Measurements from ENCODE around the gene PITPNC1. TPM values are rescaled to one million over a fixed set of nuclear protein-coding genes. Genes with fewer than 3 reads are reported as not detected.

Gene PITPNC1
- total and polyA plus RNA-seq, 2 of the 13 experiments (the other 11 are each of a cell fraction or from before 2014, with no cell fraction given) = 4.1 to 5.7 TPM

DNA sequence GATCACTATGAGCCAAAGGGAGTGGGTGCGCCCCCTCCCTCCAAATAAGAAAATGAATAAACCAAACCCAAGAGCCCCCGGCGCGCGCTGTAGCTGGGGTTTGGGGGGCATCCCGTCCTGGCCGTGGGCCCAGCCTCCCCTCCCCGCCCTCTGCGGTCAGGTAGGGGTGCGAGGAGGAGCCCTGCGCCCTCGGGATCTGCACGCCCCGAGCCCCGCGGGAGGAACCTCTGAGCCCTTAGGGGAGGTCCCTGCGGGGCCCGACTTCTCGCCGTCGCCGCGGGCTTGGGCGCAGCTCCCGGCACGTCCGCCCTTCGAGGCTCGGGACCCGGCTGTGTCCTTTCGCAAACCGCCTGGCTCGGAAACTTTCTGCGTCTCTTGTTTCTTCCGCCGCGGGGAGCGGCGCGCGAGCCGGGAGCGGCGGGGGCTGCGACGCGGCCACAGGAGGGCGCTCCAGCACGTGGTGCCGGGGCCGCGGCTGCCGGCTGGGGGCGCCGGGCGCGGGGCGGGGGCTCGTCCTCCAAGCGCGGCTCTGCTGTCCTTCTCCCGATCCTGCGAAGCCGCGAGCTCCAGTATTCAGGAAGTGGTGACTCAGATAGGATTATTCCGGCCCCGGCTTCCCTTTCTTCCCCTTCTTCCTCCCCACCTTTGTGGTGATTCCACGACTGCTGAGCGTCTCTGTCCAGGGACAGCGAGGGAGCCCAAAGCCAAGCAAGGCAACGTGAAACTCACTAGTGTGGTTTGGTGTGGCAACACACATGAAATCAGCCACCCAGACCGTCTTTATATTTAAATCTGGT is 1.6 kb downstream of the PITPNC1 start (continued):
- TF ChIP-seq, protein P1, sequence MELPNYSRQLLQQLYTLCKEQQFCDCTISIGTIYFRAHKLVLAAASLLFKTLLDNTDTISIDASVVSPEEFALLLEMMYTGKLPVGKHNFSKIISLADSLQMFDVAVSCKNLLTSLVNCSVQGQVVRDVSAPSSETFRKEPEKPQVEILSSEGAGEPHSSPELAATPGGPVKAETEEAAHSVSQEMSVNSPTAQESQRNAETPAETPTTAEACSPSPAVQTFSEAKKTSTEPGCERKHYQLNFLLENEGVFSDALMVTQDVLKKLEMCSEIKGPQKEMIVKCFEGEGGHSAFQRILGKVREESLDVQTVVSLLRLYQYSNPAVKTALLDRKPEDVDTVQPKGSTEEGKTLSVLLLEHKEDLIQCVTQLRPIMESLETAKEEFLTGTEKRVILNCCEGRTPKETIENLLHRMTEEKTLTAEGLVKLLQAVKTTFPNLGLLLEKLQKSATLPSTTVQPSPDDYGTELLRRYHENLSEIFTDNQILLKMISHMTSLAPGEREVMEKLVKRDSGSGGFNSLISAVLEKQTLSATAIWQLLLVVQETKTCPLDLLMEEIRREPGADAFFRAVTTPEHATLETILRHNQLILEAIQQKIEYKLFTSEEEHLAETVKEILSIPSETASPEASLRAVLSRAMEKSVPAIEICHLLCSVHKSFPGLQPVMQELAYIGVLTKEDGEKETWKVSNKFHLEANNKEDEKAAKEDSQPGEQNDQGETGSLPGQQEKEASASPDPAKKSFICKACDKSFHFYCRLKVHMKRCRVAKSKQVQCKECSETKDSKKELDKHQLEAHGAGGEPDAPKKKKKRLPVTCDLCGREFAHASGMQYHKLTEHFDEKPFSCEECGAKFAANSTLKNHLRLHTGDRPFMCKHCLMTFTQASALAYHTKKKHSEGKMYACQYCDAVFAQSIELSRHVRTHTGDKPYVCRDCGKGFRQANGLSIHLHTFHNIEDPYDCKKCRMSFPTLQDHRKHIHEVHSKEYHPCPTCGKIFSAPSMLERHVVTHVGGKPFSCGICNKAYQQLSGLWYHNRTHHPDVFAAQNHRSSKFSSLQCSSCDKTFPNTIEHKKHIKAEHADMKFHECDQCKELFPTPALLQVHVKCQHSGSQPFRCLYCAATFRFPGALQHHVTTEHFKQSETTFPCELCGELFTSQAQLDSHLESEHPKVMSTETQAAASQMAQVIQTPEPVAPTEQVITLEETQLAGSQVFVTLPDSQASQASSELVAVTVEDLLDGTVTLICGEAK (IDR thresholded peaks at IDR 0.05) = no peak
- TF ChIP-seq, protein P1 (CRISPR knock-in tag; IDR thresholded peaks at IDR 0.05) = peak; percentile 67
- TF ChIP-seq NR1H2 (CRISPR knock-in tag; IDR thresholded peaks at IDR 0.05; ENCODE audit: borderline replicate concordance, low read depth) (no peak), TEAD3 (CRISPR knock-in tag; optimal IDR thresholded peaks at IDR 0.05; ENCODE audit: borderline replicate concordance) (no peak), ISL2 (CRISPR knock-in tag; IDR thresholded peaks at IDR 0.05) (peak; percentile 12; the same call in 1 of the 2 replicates), ZFP36L2 (CRISPR knock-in tag; IDR thresholded peaks at IDR 0.05) (no peak), ZNF121 (CRISPR knock-in tag; IDR thresholded peaks at IDR 0.05) (no peak), ZFP1 (CRISPR knock-in tag; IDR thresholded peaks at IDR 0.05) (no peak), ZNF484 (CRISPR knock-in tag; IDR thresholded peaks at IDR 0.05; ENCODE audit: borderline replicate concordance, low read depth) (no peak), RBFOX2 (IDR thresholded peaks at IDR 0.05; ENCODE audit: low read depth, low read length) (peak; percentile 56; the same call in 1 of the 2 replicates)
- TF ChIP-seq, protein P2, sequence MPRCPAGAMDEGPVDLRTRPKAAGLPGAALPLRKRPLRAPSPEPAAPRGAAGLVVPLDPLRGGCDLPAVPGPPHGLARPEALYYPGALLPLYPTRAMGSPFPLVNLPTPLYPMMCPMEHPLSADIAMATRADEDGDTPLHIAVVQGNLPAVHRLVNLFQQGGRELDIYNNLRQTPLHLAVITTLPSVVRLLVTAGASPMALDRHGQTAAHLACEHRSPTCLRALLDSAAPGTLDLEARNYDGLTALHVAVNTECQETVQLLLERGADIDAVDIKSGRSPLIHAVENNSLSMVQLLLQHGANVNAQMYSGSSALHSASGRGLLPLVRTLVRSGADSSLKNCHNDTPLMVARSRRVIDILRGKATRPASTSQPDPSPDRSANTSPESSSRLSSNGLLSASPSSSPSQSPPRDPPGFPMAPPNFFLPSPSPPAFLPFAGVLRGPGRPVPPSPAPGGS (CRISPR knock-in tag; IDR thresholded peaks at IDR 0.05) = no peak
- TF ChIP-seq, protein P3, sequence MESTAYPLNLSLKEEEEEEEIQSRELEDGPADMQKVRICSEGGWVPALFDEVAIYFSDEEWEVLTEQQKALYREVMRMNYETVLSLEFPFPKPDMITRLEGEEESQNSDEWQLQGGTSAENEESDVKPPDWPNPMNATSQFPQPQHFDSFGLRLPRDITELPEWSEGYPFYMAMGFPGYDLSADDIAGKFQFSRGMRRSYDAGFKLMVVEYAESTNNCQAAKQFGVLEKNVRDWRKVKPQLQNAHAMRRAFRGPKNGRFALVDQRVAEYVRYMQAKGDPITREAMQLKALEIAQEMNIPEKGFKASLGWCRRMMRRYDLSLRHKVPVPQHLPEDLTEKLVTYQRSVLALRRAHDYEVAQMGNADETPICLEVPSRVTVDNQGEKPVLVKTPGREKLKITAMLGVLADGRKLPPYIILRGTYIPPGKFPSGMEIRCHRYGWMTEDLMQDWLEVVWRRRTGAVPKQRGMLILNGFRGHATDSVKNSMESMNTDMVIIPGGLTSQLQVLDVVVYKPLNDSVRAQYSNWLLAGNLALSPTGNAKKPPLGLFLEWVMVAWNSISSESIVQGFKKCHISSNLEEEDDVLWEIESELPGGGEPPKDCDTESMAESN (CRISPR knock-in tag; conservative IDR thresholded peaks at IDR 0.05) = peak; percentile 77; the same call in 1 of the 2 replicates
- TF ChIP-seq, protein P4, sequence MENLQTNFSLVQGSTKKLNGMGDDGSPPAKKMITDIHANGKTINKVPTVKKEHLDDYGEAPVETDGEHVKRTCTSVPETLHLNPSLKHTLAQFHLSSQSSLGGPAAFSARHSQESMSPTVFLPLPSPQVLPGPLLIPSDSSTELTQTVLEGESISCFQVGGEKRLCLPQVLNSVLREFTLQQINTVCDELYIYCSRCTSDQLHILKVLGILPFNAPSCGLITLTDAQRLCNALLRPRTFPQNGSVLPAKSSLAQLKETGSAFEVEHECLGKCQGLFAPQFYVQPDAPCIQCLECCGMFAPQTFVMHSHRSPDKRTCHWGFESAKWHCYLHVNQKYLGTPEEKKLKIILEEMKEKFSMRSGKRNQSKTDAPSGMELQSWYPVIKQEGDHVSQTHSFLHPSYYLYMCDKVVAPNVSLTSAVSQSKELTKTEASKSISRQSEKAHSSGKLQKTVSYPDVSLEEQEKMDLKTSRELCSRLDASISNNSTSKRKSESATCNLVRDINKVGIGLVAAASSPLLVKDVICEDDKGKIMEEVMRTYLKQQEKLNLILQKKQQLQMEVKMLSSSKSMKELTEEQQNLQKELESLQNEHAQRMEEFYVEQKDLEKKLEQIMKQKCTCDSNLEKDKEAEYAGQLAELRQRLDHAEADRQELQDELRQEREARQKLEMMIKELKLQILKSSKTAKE (CRISPR knock-in tag; IDR thresholded peaks at IDR 0.05; ENCODE audit: borderline replicate concordance) = no peak
